EH (cell line): ENCODE measurements around the gene SAXO1.
A peak's percentile ranks its signal among the peaks of the same experiment; 100 is the strongest.
"Not testable (repeated sequence)": the region's sequence is repeated elsewhere in the genome, so short reads cannot be mapped to it uniquely, and the experiment has no call there.

Experiments
- DNase-seq: peaks from one replicate; pipeline ENCODE4 v3.0.0-alpha.2; 2015; ENCODE audit warnings: low read depth

SAXO1 gene

GRCh38 chr9:18970393-18970792 lies 62.6 kb downstream of the SAXO1 start:
- no peak for DNase-seq

GRCh38 chr9:18969128-18969527 lies 63.9 kb downstream of the SAXO1 start:
- no peak for DNase-seq

GRCh38 chr9:18955626-18956025 lies 77.4 kb downstream of the SAXO1 start:
- no peak for DNase-seq

- no peak for DNase-seq
Measured at GRCh38 chr9:18951936-18952335, 81.1 kb downstream of the SAXO1 start.

GRCh38 chr9:18947892-18948339 lies 85.1 kb downstream of the SAXO1 start:
- no peak for DNase-seq

GRCh38 chr9:18942801-18943200 lies 90.2 kb downstream of the SAXO1 start:
- no peak for DNase-seq

GRCh38 chr9:18941060-18941740 lies 91.8 kb downstream of the SAXO1 start:
- no peak for DNase-seq

GRCh38 chr9:18939943-18940342 lies 93.1 kb downstream of the SAXO1 start:
- no peak for DNase-seq

- no peak for DNase-seq
Measured at GRCh38 chr9:18936094-18936871, 96.7 kb downstream of the SAXO1 start.

- DNase-seq, result no peak
Measured at GRCh38 chr9:18935541-18935940, 97.5 kb downstream of the SAXO1 start.

- not testable (repeated sequence) for DNase-seq
Measured at GRCh38 chr9:18930611-18931010, 102.4 kb downstream of the SAXO1 start.

GRCh38 chr9:18928711-18929110 lies 104.3 kb downstream of the SAXO1 start:
- DNase-seq, result peak; percentile 25

GRCh38 chr9:18926513-18926912 lies 106.5 kb downstream of the SAXO1 start:
- no peak for DNase-seq

- no peak for DNase-seq
Measured at GRCh38 chr9:18925880-18926279, 107.1 kb downstream of the SAXO1 start.

GRCh38 chr9:18923671-18924430 lies 109.2 kb downstream of the SAXO1 start:
- no peak for DNase-seq

- no peak for DNase-seq
Measured at GRCh38 chr9:18923167-18923566, 109.8 kb downstream of the SAXO1 start.

- DNase-seq, result peak; percentile 24
Measured at GRCh38 chr9:18922161-18922885, 110.7 kb downstream of the SAXO1 start.

GRCh38 chr9:18921366-18922075 lies 111.5 kb downstream of the SAXO1 start:
- peak; percentile 63 for DNase-seq

GRCh38 chr9:18920141-18921084 lies 112.6 kb downstream of the SAXO1 start:
- DNase-seq, result peak; percentile 32

- no peak for DNase-seq
Measured at GRCh38 chr9:18911714-18912342, 121.2 kb downstream of the SAXO1 start.
